T47D (cell line): ENCODE results near the gene USH1C.

ENCODE experiments used
- DNase-seq, 2 experiments: peaks; one replicate each; pipeline versions ENCODE4 v3.0.0 to v3.0.0-alpha.2; 2011 to 2012; ENCODE audit warnings: low read depth in 1 of 2, low spot score in 1 of 2
- JUND ChIP-seq: IDR thresholded peaks from 2 replicates; pipeline ENCODE4 v1.6.1; 2012; ENCODE audit warnings: low read depth
- in situ Hi-C: cut with HindIII; loops from 2 replicates; pipeline ENCODE4 v1.10.0; 2016; ENCODE audit warnings: low sequenced_read_pairs, low pct_unique_long_range_greater_than_20kb

Gene USH1C

GRCh38 chr11:17551347-17552040 lies 7.3 kb upstream of the USH1C start:
- TF ChIP-seq JUND = no peak
- in situ Hi-C loops = no loop called here
- DNase-seq = no peak

GRCh38 chr11:17550450-17551346 lies 6.5 kb upstream of the USH1C start:
- no peak for TF ChIP-seq JUND
- DNase-seq = no peak
- in situ Hi-C loops = no loop called here

GRCh38 chr11:17548444-17548843 lies 4.2 kb upstream of the USH1C start:
- peak in 1 of 2 experiments; percentile 29 for DNase-seq
- in situ Hi-C loops = no loop called here
- no peak for TF ChIP-seq JUND

GRCh38 chr11:17547932-17548331 lies 3.7 kb upstream of the USH1C start:
- no peak for TF ChIP-seq JUND
- no peak for DNase-seq

GRCh38 chr11:17547051-17547577 lies 2.9 kb upstream of the USH1C start, which contains the start of gene OTOG:
OTOG (plus strand) TSS chr11:17547259; CDS start chr11:17547373, 114 bp downstream.
- DNase-seq = peak; percentile 41 to 81
- no peak for TF ChIP-seq JUND
- in situ Hi-C loops = no loop called here

More at GRCh38 chr11:17547932-17548331, 3.7 kb upstream of the USH1C start:
- in situ Hi-C loops = no loop called here

- no peak for DNase-seq
- in situ Hi-C loops = no loop called here
- TF ChIP-seq JUND = no peak
Measured at GRCh38 chr11:17546240-17546639, 2.0 kb upstream of the USH1C start.

- in situ Hi-C loops = no loop called here
- DNase-seq = no peak
Measured at GRCh38 chr11:17543574-17544180, 539 bp downstream of the USH1C start.

GRCh38 chr11:17543041-17543440 lies 1.2 kb downstream of the USH1C start:
- no peak for TF ChIP-seq JUND
- DNase-seq = no peak
- in situ Hi-C loops = no loop called here

More at GRCh38 chr11:17543574-17544180, 539 bp downstream of the USH1C start:
- TF ChIP-seq JUND = no peak

- in situ Hi-C loops = no loop called here
- no peak for DNase-seq
- TF ChIP-seq JUND = no peak
Measured at GRCh38 chr11:17542249-17542648, 2.0 kb downstream of the USH1C start.

- no peak for TF ChIP-seq JUND
- DNase-seq = peak; percentile 10 to 28
- in situ Hi-C loops = no loop called here
Measured at GRCh38 chr11:17541330-17541885, 2.8 kb downstream of the USH1C start.

- in situ Hi-C loops = no loop called here
- no peak for DNase-seq
- no peak for TF ChIP-seq JUND
Measured at GRCh38 chr11:17540807-17541206, 3.4 kb downstream of the USH1C start.

- in situ Hi-C loops = no loop called here
- peak in 1 of 2 experiments; percentile 29 for DNase-seq
- TF ChIP-seq JUND = no peak
Measured at GRCh38 chr11:17538731-17539130, 5.5 kb downstream of the USH1C start.
